ENCODE data around the gene SNAP25.

SNAP25 gene

GRCh38 chr20:10190456-10190855 lies 28.2 kb upstream of the SNAP25 start:
- H3K4me3 ChIP-seq (replicated peaks; ENCODE audit: insufficient read depth, low read length), result no peak overlapping the region
- H3K27ac ChIP-seq (replicated peaks), result no peak overlapping the region
- TF ChIP-seq GABPA (IDR thresholded peaks at IDR 0.05; ENCODE audit: low read depth) (no peak), REST (IDR thresholded peaks at IDR 0.05; ENCODE audit: insufficient replicate concordance, low read depth) (no peak)
- TF ChIP-seq, protein P1, sequence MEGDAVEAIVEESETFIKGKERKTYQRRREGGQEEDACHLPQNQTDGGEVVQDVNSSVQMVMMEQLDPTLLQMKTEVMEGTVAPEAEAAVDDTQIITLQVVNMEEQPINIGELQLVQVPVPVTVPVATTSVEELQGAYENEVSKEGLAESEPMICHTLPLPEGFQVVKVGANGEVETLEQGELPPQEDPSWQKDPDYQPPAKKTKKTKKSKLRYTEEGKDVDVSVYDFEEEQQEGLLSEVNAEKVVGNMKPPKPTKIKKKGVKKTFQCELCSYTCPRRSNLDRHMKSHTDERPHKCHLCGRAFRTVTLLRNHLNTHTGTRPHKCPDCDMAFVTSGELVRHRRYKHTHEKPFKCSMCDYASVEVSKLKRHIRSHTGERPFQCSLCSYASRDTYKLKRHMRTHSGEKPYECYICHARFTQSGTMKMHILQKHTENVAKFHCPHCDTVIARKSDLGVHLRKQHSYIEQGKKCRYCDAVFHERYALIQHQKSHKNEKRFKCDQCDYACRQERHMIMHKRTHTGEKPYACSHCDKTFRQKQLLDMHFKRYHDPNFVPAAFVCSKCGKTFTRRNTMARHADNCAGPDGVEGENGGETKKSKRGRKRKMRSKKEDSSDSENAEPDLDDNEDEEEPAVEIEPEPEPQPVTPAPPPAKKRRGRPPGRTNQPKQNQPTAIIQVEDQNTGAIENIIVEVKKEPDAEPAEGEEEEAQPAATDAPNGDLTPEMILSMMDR (IDR thresholded peaks at IDR 0.05; ENCODE audit: insufficient read depth, low read length), result no peak
- no peak for DNase-seq (ENCODE audit: low read depth in 1 of 2, low spot score in 1 of 2)
- no peaks in the 10 kb centered on the region for H3K27me3 ChIP-seq (ENCODE audit: insufficient read depth, poor library complexity, severe bottlenecking)

DNA sequence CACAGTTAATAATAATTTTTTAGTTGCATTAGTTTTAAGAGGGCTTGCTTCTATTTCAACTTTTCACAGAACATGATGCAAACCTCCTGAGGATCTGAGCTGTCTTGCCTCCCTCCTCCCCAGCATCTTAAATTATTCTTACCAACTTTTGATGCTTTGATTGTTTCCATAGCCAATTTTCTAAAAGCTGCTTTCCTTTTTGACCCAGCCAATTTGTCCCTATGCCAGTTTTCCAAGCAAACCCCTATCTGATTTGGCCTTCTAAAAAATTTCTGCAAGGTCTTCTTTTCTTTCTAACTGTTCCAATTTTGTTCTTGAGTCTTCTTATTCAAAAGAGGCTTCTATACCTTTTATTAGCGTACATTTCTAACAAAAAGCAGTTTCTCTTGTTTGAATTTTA lies 26.5 kb upstream of the SNAP25 start:
- TF ChIP-seq, protein P1 (IDR thresholded peaks at IDR 0.05; ENCODE audit: insufficient read depth, low read length), result no peak
- Histone ChIP-seq H3K4me3 (replicated peaks; ENCODE audit: insufficient read depth, low read length) (no peak overlapping the region), H3K27ac (replicated peaks) (no peak overlapping the region), H3K27me3 (ENCODE audit: insufficient read depth, poor library complexity, severe bottlenecking) (no peaks in the 10 kb centered on the region)
- DNase-seq (ENCODE audit: low read depth in 1 of 2, low spot score in 1 of 2), result no peak

DNA sequence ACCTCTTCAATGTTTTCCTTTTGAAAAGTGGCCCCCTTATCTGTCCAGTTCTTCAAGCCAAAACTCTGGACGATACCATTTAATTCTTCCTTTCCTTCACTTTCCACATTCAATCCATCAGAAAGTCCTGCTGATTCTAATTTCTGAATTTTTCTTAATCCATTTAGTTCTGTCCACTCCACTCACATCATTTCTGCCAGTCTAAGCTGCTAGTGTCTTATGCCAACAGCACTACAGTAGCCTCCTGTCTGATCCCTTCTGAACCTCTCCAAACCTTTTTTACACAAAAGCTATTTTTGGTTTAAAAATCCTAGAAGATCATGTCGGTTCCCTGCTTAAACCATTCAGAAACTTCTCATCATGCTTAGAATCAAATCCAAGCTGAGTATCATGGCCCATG lies 24.5 kb upstream of the SNAP25 start:
- no peaks in the 10 kb centered on the region for H3K27me3 ChIP-seq (ENCODE audit: insufficient read depth, poor library complexity, severe bottlenecking)
- no peak overlapping the region for H3K4me3 ChIP-seq (replicated peaks; ENCODE audit: insufficient read depth, low read length)
- H3K27ac ChIP-seq (replicated peaks), result no peak overlapping the region
- no peak for DNase-seq (ENCODE audit: low read depth in 1 of 2, low spot score in 1 of 2)
- no peak for TF ChIP-seq POLR2AphosphoS5 (IDR thresholded peaks at IDR 0.05; ENCODE audit: low read depth)

DNA sequence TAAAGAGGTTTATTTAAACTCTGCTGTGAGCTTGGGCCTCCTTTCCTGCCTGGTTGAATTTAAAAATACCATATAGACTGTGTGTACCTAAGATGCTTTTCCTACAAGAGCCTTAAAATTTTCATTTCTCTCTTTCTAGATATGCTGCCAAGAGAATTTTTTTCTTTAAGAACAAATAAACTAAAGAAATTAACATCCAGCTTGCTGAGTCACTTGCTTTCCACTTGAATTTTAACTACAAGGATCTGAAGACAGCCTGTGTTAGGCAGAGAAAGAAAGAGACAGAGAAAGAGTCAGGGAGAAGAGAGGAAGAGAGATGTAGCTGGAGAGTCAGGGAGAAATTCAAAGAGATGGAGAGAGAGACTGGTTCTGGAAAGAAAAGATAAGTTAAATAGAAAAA lies 18.3 kb upstream of the SNAP25 start:
- Histone ChIP-seq H3K27ac (replicated peaks) (no peak overlapping the region), H3K4me3 (replicated peaks; ENCODE audit: insufficient read depth, low read length) (no peak overlapping the region), H3K27me3 (ENCODE audit: insufficient read depth, poor library complexity, severe bottlenecking) (no peaks in the 10 kb centered on the region)
- TF ChIP-seq POLR2AphosphoS5 (IDR thresholded peaks at IDR 0.05; ENCODE audit: low read depth) (no peak), GABPA (IDR thresholded peaks at IDR 0.05; ENCODE audit: low read depth) (no peak), SPI1 (IDR thresholded peaks at IDR 0.05; ENCODE audit: borderline replicate concordance, low read depth) (no peak), REST (IDR thresholded peaks at IDR 0.05; ENCODE audit: insufficient replicate concordance, low read depth) (no peak)
- TF ChIP-seq, protein P1 (IDR thresholded peaks at IDR 0.05; ENCODE audit: insufficient read depth, low read length), result no peak
- DNase-seq (ENCODE audit: low read depth in 1 of 2, low spot score in 1 of 2), result no peak

Data from HL-60 (cell line).